BE2C (cell line): ENCODE measurements around the gene RNF213.

Experiments used
- DNase-seq: peaks from one replicate; pipeline ENCODE4 v3.0.0-alpha.2; 2020
- H3K27me3 ChIP-seq: fragments of 250-450 bp; sonication (Bioruptor Pico); 2 replicates; pipeline ENCODE4 v1.5.1; 2020; ENCODE audit warnings: mild to moderate bottlenecking
- H3K36me3 ChIP-seq: fragments of 250-450 bp; sonication (Bioruptor Pico); 2 replicates; pipeline ENCODE4 v1.5.1; 2020; ENCODE audit warnings: mild to moderate bottlenecking
- H3K4me1 ChIP-seq: fragments of 250-450 bp; sonication (Bioruptor Pico); 2 replicates; pipeline ENCODE4 v1.5.1; 2020
- H3K4me3 ChIP-seq: 2 replicates; pipeline ENCODE4 v1.5.1; 2011; ENCODE audit warnings: low read depth, low read length
- H3K9me3 ChIP-seq: fragments of 250-450 bp; sonication (Bioruptor Pico); 2 replicates; pipeline ENCODE4 v1.5.1; 2020
- TF ChIP-seq, protein P1 (sequence below): IDR thresholded peaks from 2 replicates; pipeline ENCODE4 v1.5.1; 2012; ENCODE audit warnings: mild to moderate bottlenecking, low read depth, low read length

RNF213 gene

DNA sequence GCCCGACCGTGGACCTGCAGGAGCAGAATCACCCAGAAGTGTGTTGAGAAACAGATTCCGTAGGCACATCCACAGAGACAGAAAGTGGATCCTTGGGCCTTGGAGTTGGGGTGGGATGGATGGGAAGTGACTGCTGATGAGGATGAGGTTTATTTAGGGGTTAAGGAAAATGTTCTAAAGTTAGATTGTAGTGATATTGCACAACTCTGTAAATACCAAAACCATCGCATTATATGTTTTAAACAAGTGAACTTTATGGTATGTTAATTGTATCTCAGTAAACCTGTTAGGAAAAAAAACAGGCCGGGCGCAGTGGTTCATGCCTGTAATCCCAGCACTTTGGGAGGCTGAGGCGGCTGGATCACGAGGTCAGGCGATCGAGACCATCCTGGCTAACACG lies 157.9 kb downstream of the RNF213 start:
- TF ChIP-seq, protein P1, sequence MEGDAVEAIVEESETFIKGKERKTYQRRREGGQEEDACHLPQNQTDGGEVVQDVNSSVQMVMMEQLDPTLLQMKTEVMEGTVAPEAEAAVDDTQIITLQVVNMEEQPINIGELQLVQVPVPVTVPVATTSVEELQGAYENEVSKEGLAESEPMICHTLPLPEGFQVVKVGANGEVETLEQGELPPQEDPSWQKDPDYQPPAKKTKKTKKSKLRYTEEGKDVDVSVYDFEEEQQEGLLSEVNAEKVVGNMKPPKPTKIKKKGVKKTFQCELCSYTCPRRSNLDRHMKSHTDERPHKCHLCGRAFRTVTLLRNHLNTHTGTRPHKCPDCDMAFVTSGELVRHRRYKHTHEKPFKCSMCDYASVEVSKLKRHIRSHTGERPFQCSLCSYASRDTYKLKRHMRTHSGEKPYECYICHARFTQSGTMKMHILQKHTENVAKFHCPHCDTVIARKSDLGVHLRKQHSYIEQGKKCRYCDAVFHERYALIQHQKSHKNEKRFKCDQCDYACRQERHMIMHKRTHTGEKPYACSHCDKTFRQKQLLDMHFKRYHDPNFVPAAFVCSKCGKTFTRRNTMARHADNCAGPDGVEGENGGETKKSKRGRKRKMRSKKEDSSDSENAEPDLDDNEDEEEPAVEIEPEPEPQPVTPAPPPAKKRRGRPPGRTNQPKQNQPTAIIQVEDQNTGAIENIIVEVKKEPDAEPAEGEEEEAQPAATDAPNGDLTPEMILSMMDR = no peak
- Histone ChIP-seq H3K4me1 (no peaks in the 10 kb centered on the region), H3K36me3 (no peaks in the 10 kb centered on the region; the same call in 1 of the 2 replicates), H3K4me3 (no peak overlapping the region), H3K9me3 (no peaks in the 10 kb centered on the region), H3K27me3 (peaks cover 19% of the 10 kb centered on the region)
- DNase-seq = no peak

DNA sequence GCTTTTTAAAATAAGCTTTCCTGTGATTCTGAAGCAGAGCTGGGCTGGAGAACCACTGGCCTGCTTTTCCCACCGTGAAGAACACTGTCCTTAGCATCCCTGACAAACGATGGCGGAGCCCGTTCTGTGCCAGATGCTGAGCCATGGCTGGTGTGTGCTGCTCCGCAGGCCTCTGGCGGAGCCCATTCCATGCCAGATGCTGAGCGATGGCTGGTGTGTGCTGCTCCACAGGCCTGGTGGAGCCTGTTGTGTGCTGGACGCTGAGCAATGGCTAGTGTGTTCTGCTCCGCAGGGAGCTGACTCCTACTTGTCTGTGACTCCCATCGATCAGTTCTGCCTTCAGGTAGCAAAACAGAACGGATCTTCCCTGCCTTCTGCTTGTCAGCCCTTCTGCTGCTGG lies 158.6 kb downstream of the RNF213 start:
- no peak for DNase-seq
- Histone ChIP-seq H3K27me3 (peaks cover 12% of the 10 kb centered on the region; the same call in 1 of the 2 replicates), H3K4me1 (no peaks in the 10 kb centered on the region), H3K9me3 (no peaks in the 10 kb centered on the region), H3K36me3 (no peaks in the 10 kb centered on the region; the same call in 1 of the 2 replicates), H3K4me3 (no peak overlapping the region)
- TF ChIP-seq, protein P1 = no peak

DNA sequence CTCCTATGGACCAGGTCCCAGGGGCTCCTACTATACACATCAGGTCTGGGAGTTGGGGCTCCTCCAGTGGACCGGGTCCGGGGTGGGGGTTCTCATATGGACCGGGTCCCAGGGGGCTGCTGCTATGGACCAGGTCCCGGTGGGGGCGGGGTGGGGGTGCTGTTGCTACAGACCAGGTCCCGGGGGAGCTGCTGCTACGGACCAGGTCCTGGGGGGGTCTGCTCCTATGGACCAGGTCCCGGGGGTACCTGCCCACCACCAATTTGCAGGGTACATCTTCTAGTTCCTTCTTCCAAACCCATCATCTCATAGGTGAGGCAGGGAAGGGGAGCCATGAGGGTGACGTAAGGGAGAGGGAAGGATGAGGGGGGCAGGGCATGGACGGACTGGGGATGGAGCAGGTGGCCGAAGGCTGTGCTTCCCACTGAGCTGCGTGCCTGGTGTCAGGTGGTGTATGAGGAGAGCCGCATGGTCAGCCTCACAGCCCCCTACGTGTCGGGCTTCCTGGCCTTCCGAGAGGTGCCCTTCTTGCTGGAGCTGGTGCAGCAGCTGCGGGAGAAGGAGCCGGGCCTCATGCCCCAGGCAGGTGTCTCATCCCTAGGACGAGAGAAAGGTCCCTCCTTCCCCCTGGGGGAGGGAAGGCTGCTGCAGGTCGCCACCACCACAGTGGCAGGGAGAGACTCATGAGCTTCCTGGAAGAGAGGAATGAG lies 160.9 kb downstream of the RNF213 start:
- Histone ChIP-seq H3K36me3 (no peaks in the 10 kb centered on the region; the same call in 1 of the 2 replicates), H3K4me3 (no peak overlapping the region), H3K4me1 (no peaks in the 10 kb centered on the region), H3K27me3 (peaks cover 9% of the 10 kb centered on the region; the same call in 1 of the 2 replicates), H3K9me3 (no peaks in the 10 kb centered on the region)
- DNase-seq = no peak
- TF ChIP-seq, protein P1 = no peak

DNA sequence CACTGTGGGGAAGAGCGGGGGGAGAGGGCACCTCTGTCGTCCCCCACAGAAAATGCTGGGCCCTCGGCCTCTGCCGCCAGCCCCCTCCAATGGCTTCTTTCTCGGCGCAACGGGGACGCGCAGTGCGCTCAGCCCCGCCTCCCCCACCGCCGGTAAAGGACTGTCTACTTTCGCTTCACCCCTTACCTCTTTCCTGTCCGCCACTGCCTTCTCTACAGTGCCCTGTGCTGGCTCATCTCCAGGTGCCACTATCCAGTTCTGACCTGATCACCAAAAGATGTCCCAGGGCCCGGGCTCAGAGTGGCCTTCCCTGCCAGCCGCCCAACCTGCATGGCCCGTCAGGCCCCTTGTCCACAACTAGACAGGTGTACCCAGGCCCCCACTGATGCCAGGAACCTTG lies 161.6 kb downstream of the RNF213 start:
- H3K9me3 ChIP-seq = no peaks in the 10 kb centered on the region
- no peak overlapping the region for H3K4me3 ChIP-seq
- no peaks in the 10 kb centered on the region for H3K4me1 ChIP-seq
- peaks cover 9% of the 10 kb centered on the region; the same call in 1 of the 2 replicates for H3K27me3 ChIP-seq
- TF ChIP-seq, protein P1 = no peak
- H3K36me3 ChIP-seq = no peaks in the 10 kb centered on the region; the same call in 1 of the 2 replicates
- DNase-seq = no peak

DNA sequence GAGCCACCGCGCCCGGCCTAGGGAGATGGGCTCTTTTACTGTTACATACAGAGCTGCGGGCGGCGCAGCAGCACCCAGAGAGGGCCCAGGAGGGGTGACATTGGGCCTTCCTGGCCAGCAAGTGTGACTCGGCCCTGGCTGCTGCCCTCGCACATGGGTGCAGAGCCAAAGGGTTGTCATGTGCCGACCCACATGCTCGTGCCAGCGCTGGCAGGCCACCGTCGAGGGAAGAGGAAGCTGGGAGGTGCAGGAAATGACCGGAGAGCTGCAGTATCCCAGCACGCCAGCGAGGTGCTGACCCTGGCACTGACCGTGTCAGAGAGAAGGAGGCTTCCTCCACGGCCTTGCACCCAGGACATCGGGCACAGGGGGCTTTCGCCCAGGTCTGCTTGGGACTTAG lies 162.3 kb downstream of the RNF213 start:
- DNase-seq = no peak
- H3K27me3 ChIP-seq = peaks cover 9% of the 10 kb centered on the region; the same call in 1 of the 2 replicates

More for the DNA sequence above, 162.3 kb downstream of the RNF213 start:
- Histone ChIP-seq H3K4me1 (no peaks in the 10 kb centered on the region), H3K9me3 (no peaks in the 10 kb centered on the region), H3K4me3 (no peak overlapping the region), H3K36me3 (no peaks in the 10 kb centered on the region)
- TF ChIP-seq, protein P1 = no peak
